SK-N-SH (cell line): ENCODE data around the gene SUMF1. TPM values are rescaled to one million over a fixed set of nuclear protein-coding genes. Genes with fewer than 3 reads are reported as not detected.

Source experiments
- CTCF ChIA-PET: fragments of 300-600, 350-600 bp; formaldehyde crosslinking; extraction: SDS; loops from one replicate; lab custom pipeline; 2021; lab: Yijun Ruan, JAX
- POLR2A ChIA-PET: fragments of 350-600 bp; sonication (Branson Sonifier 250); formaldehyde crosslinking; extraction: SDS; loops from one replicate; lab custom pipeline; 2020; ENCODE audit warnings: antibody characterized with exemption, inconsistent platforms; lab: Yijun Ruan, JAX
- DNase-seq: peaks from one replicate; pipeline ENCODE4 v3.0.0; 2012
- H2AFZ ChIP-seq: fragments of 200-600 bp; sonication (generic); 2 replicates; pipeline ENCODE4 v1.8.1; 2016; ENCODE audit warnings: antibody characterized with exemption, mild to moderate bottlenecking, low read depth
- H3F3A ChIP-seq: fragments of 200-600 bp; sonication (generic); replicated peaks from 2 replicates; pipeline ENCODE3; 2016; ENCODE audit warnings: antibody characterized with exemption, mild to moderate bottlenecking; ENCODE audit not compliant: insufficient read depth
- H3K27ac ChIP-seq, 2 experiments: fragments of 200-500 bp in 1 of 2; fragments of 200-600 bp in 1 of 2; sonication (Bioruptor generic) in 1 of 2; sonication (generic), shearing (Covaris generic) in 1 of 2; 2 replicates each; pipeline versions ENCODE4 v1.5.1 to v1.6.1; 2014 to 2016; ENCODE audit warnings: low read depth in 2 of 2, inconsistent platforms in 1 of 2, low read length in 1 of 2, mild to moderate bottlenecking in 1 of 2, mixed read lengths in 1 of 2
- H3K27me3 ChIP-seq: fragments of 200-600 bp; sonication (generic), shearing (Covaris generic); 2 replicates; pipeline ENCODE4 v1.6.1; 2016; ENCODE audit warnings: mixed run types; ENCODE audit not compliant: insufficient read depth
- H3K36me3 ChIP-seq, 2 experiments: fragments of 200-500 bp in 1 of 2; fragments of 200-600 bp in 1 of 2; sonication (Bioruptor generic) in 1 of 2; sonication (generic) in 1 of 2; replicated peaks in 1 of 2; 2 replicates each; pipeline versions ENCODE3 to v1.5.1; 2014 to 2016; ENCODE audit warnings: low read length in 1 of 2, mild to moderate bottlenecking in 1 of 2; ENCODE audit not compliant: insufficient read depth in 2 of 2, control insufficient read depth in 1 of 2
- H3K4me1 ChIP-seq, 2 experiments: fragments of 200-500 bp in 1 of 2; fragments of 200-600 bp in 1 of 2; sonication (Bioruptor generic) in 1 of 2; sonication (generic), shearing (Covaris generic) in 1 of 2; 2 replicates each; pipeline versions ENCODE4 v1.5.1 to v1.6.1; 2014 to 2016; ENCODE audit warnings: low read depth in 1 of 2, low read length in 1 of 2, mixed run types in 1 of 2; ENCODE audit not compliant: insufficient read depth in 2 of 2, control insufficient read depth in 1 of 2
- H3K4me2 ChIP-seq: fragments of 200-600 bp; sonication (generic), shearing (Covaris generic); 2 replicates; pipeline ENCODE4 v1.6.1; 2017; ENCODE audit warnings: mixed run types
- H3K4me3 ChIP-seq, 2 experiments: fragments of 200-500 bp in 1 of 2; fragments of 200-600 bp in 1 of 2; sonication (Bioruptor generic) in 1 of 2; sonication (generic), shearing (Covaris generic) in 1 of 2; 2 replicates each; pipeline versions ENCODE4 v1.5.1 to v1.8.1; 2014 to 2016; ENCODE audit warnings: low read depth in 2 of 2, inconsistent platforms in 1 of 2, low read length in 1 of 2, mild to moderate bottlenecking in 1 of 2, mixed read lengths in 1 of 2, moderate library complexity in 1 of 2
- H3K79me2 ChIP-seq: fragments of 200-600 bp; sonication (generic); 2 replicates; pipeline ENCODE4 v1.8.1; 2017; ENCODE audit warnings: mild to moderate bottlenecking; ENCODE audit not compliant: insufficient read depth
- H3K9ac ChIP-seq: fragments of 200-600 bp; sonication (generic); 2 replicates; pipeline ENCODE4 v1.6.1; 2017; ENCODE audit warnings: mixed run types
- H3K9me2 ChIP-seq: fragments of 200-600 bp; sonication (generic); 2 replicates; pipeline ENCODE4 v1.6.1; 2017; ENCODE audit warnings: mixed run types
- H3K9me3 ChIP-seq: fragments of 200-600 bp; sonication (generic); 2 replicates; pipeline ENCODE4 v1.6.1; 2017; ENCODE audit warnings: mixed run types, mild to moderate bottlenecking, moderate library complexity
- H4K20me1 ChIP-seq: fragments of 200-600 bp; sonication (generic); 2 replicates; pipeline ENCODE4 v1.6.1; 2017; ENCODE audit warnings: mild to moderate bottlenecking, mixed run types; ENCODE audit not compliant: insufficient read depth
- CHD2 ChIP-seq: fragments of 150-350 bp; IDR thresholded peaks from 2 replicates; pipeline ENCODE4 v1.6.1; 2018; ENCODE audit warnings: low read length; ENCODE audit not compliant: partially characterized antibody
- CTCF ChIP-seq: fragments of 200-600 bp; sonication (generic); IDR thresholded peaks from 2 replicates; pipeline ENCODE4 v1.6.1; 2017; ENCODE audit warnings: antibody characterized with exemption, mild to moderate bottlenecking, moderate library complexity
- ELF1 ChIP-seq: IDR thresholded peaks from 2 replicates; pipeline ENCODE4 v1.4.0; 2012
- FOSL2 ChIP-seq: IDR thresholded peaks from 2 replicates; pipeline ENCODE4 v1.4.0; 2012; ENCODE audit warnings: low read depth, mild to moderate bottlenecking, moderate library complexity, borderline replicate concordance
- FOXM1 ChIP-seq: IDR thresholded peaks from 2 replicates; pipeline ENCODE4 v1.4.0; 2012; ENCODE audit warnings: low read depth, mild to moderate bottlenecking
- GABPA ChIP-seq: IDR thresholded peaks from 2 replicates; pipeline ENCODE4 v1.4.0; 2012; ENCODE audit warnings: low read depth, mild to moderate bottlenecking
- JUND ChIP-seq: IDR thresholded peaks from 2 replicates; pipeline ENCODE4 v1.4.0; 2012
- MEF2A ChIP-seq: IDR thresholded peaks from 2 replicates; pipeline ENCODE4 v1.4.0; 2012; ENCODE audit warnings: low read depth, borderline replicate concordance
- MXI1 ChIP-seq: IDR thresholded peaks from 2 replicates; pipeline ENCODE4 v1.6.1; 2012; ENCODE audit warnings: mild to moderate bottlenecking, low read depth, low read length, improper control_type of control experiment
- NFIC ChIP-seq: IDR thresholded peaks from 2 replicates; pipeline ENCODE4 v1.4.0; 2012; ENCODE audit warnings: borderline replicate concordance
- POLR2AphosphoS5 ChIP-seq: IDR thresholded peaks from 2 replicates; pipeline ENCODE4 v1.6.1; 2012; ENCODE audit warnings: low read depth, low read length
- RAD21 ChIP-seq: IDR thresholded peaks from 2 replicates; pipeline ENCODE4 v1.6.1; 2012; ENCODE audit warnings: mild to moderate bottlenecking, low read length
- REST ChIP-seq: IDR thresholded peaks from 2 replicates; pipeline ENCODE4 v1.6.1; 2012; ENCODE audit warnings: mild to moderate bottlenecking, low read depth, low read length, moderate library complexity
- SMC3 ChIP-seq: IDR thresholded peaks from 2 replicates; pipeline ENCODE4 v1.6.1; 2012; ENCODE audit warnings: low read depth, low read length, improper control_type of control experiment
- TAF1 ChIP-seq: IDR thresholded peaks from 2 replicates; pipeline ENCODE4 v1.6.1; 2012; ENCODE audit warnings: low read depth, mild to moderate bottlenecking, low read length, moderate library complexity, borderline replicate concordance
- USF1 ChIP-seq: IDR thresholded peaks from 2 replicates; pipeline ENCODE4 v1.4.0; 2012; ENCODE audit warnings: low read depth, borderline replicate concordance
- YY1 ChIP-seq: IDR thresholded peaks from 2 replicates; pipeline ENCODE4 v1.4.0; 2012; ENCODE audit warnings: low read depth, mild to moderate bottlenecking
- WGBS: methylation state at CpG from one replicate; pipeline ENCODE4 v1.1.6; 2017; ENCODE audit warnings: low lambda C conversion rate; 5-methylcytosine and 5-hydroxymethylcytosine counted together
- polyA plus RNA-seq, 3 experiments: library from polyadenylated mRNA; depleted of rRNA; stranded (reverse); fragments of >200 nt; gene quantifications; 2 replicates each; pipeline ENCODE4 v1.2.3, GENCODE V29; 2012
- TF ChIP-seq, protein P1 (sequence below): IDR thresholded peaks from 2 replicates; pipeline ENCODE4; 2012
- TF ChIP-seq, protein P2 (sequence below): IDR thresholded peaks from 2 replicates; pipeline ENCODE4 v1.4.0; 2012; ENCODE audit warnings: low read depth, borderline replicate concordance

The SUMF1 gene
- polyA plus RNA-seq, 1 of the 3 experiments (the other 2 are of a cell fraction), result 56.9 TPM

- no peaks in the 10 kb centered on the region for H4K20me1 ChIP-seq
- no peaks in the 10 kb centered on the region for H3F3A ChIP-seq
- no peak overlapping the region for H3K4me3 ChIP-seq
- no peak for DNase-seq
- H3K79me2 ChIP-seq, result no peaks in the 10 kb centered on the region; the same call in 1 of the 2 replicates
- H3K9me3 ChIP-seq, result no peaks in the 10 kb centered on the region
- H3K27ac ChIP-seq, result no peak overlapping the region
- no peak overlapping the region for H3K9ac ChIP-seq
- TF ChIP-seq CHD2, result no peak
- peak; percentile 56 for TF ChIP-seq CTCF
- TF ChIP-seq, all 33 proteins: peak for 1
- H3K4me1 ChIP-seq, result no peaks in the 10 kb centered on the region
- CTCF ChIA-PET, result interaction anchor here (1.0 to 1.9 kb wide), 2 partner anchors 9 to 319 kb away, joined by 3 to 15 read pairs; no protein-coding TSS in a partner anchor
- H3K4me2 ChIP-seq, result no peak overlapping the region
- no peak overlapping the region; the same call in 1 of the 2 replicates for H2AFZ ChIP-seq
- WGBS, result 78% methylated on average over 4 of the region's 4 CpGs
- no peaks in the 10 kb centered on the region for H3K27me3 ChIP-seq
- no peaks in the 10 kb centered on the region for H3K9me2 ChIP-seq
- POLR2A ChIA-PET, result no interaction called here
- H3K36me3 ChIP-seq, result peaks cover 9 to 31% of the 10 kb centered on the region in 2 experiments
Observed at GRCh38 chr3:4314688-4315087, 152.4 kb downstream of the SUMF1 start.

GRCh38 chr3:4313606-4314293 lies 153.3 kb downstream of the SUMF1 start:
- ChIA-PET CTCF (interaction anchor here (1.9 kb wide), 1 partner anchor 8 kb away, joined by 15 read pairs; no protein-coding TSS in a partner anchor), POLR2A (no interaction called here)
- Histone ChIP-seq H4K20me1 (no peaks in the 10 kb centered on the region), H2AFZ (no peak overlapping the region), H3K27me3 (no peaks in the 10 kb centered on the region), H3K27ac (no peak overlapping the region; a peak in 1 of 4 replicates), H3K79me2 (peaks cover under 1% of the 10 kb centered on the region; the same call in 1 of the 2 replicates), H3F3A (no peaks in the 10 kb centered on the region), H3K9ac (no peak overlapping the region), H3K36me3 (peaks cover 9 to 31% of the 10 kb centered on the region in 2 experiments), H3K4me3 (no peak overlapping the region), H3K9me3 (no peaks in the 10 kb centered on the region), H3K9me2 (no peaks in the 10 kb centered on the region), H3K4me2 (no peak overlapping the region), H3K4me1 (no peaks in the 10 kb centered on the region)
- DNase-seq, result no peak
- 88% methylated on average over 4 of the region's 4 CpGs for WGBS
- TF ChIP-seq SMC3 (no peak), POLR2AphosphoS5 (no peak), FOSL2 (no peak), JUND (no peak), NFIC (no peak), TAF1 (no peak), GABPA (no peak), MEF2A (no peak), ELF1 (no peak), USF1 (no peak), REST (no peak), RAD21 (no peak), FOXM1 (no peak), MXI1 (no peak), YY1 (no peak)
- TF ChIP-seq, protein P1, sequence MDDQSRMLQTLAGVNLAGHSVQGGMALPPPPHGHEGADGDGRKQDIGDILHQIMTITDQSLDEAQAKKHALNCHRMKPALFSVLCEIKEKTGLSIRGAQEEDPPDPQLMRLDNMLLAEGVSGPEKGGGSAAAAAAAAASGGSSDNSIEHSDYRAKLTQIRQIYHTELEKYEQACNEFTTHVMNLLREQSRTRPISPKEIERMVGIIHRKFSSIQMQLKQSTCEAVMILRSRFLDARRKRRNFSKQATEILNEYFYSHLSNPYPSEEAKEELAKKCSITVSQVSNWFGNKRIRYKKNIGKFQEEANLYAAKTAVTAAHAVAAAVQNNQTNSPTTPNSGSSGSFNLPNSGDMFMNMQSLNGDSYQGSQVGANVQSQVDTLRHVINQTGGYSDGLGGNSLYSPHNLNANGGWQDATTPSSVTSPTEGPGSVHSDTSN, result no peak
- TF ChIP-seq, protein P2, sequence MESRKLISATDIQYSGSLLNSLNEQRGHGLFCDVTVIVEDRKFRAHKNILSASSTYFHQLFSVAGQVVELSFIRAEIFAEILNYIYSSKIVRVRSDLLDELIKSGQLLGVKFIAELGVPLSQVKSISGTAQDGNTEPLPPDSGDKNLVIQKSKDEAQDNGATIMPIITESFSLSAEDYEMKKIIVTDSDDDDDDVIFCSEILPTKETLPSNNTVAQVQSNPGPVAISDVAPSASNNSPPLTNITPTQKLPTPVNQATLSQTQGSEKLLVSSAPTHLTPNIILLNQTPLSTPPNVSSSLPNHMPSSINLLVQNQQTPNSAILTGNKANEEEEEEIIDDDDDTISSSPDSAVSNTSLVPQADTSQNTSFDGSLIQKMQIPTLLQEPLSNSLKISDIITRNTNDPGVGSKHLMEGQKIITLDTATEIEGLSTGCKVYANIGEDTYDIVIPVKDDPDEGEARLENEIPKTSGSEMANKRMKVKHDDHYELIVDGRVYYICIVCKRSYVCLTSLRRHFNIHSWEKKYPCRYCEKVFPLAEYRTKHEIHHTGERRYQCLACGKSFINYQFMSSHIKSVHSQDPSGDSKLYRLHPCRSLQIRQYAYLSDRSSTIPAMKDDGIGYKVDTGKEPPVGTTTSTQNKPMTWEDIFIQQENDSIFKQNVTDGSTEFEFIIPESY, result no peak
